HG02588 (cell line): ENCODE measurements around the gene NELFB.

Experiments used
- ATAC-seq: cut with Tn5 transposase; IDR thresholded peaks from one replicate; pipeline ENCODE4 v1.9.1; 2021; ENCODE audit warnings: mild to moderate bottlenecking, moderate library complexity; ENCODE audit not compliant: unreplicated experiment

The NELFB gene

DNA sequence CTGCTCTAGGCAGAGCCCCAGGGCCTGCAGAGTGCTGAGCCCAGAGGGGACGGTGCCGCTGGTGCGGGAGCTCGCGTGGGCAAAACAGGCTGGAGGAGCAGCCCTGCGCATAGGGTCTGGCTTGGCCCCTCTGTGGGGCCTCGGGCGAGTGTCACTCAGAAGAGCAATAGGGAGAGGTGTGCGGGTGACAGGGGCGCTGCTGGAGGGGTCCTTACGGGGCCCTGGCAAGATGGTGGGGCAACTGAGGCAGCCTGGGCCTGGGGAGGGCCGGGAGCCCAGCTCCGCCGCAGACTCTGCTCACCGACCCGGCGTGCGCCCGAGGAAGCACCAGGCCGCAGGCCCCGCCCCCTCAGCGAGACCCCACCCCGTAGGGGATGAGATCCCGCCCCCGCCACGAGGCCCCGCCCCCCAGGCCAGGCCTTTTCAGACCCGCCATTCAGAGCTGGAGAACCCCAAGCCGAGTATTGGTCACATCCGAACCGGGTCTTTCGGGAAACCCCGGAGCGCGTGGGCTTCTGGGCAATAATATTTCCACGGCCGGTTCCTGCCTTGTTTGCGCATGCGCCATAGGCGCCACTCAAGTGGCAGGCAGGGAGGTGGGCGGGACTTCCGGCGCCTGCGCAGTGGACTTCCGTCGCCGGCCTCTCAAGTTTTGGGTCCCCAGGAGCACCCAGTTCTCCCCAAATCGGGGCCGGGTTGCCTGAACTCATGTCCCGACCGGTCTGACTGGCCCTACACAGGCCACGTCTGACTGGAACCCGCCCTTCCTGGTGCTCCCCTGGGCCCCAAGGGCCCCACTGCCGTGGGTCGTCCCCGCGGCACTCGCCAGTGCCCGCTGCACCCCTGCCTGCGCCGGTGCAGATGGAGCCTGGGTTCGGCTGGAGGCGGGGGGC lies 31.8 kb upstream of the NELFB start:
- peak; percentile 67 for ATAC-seq

DNA sequence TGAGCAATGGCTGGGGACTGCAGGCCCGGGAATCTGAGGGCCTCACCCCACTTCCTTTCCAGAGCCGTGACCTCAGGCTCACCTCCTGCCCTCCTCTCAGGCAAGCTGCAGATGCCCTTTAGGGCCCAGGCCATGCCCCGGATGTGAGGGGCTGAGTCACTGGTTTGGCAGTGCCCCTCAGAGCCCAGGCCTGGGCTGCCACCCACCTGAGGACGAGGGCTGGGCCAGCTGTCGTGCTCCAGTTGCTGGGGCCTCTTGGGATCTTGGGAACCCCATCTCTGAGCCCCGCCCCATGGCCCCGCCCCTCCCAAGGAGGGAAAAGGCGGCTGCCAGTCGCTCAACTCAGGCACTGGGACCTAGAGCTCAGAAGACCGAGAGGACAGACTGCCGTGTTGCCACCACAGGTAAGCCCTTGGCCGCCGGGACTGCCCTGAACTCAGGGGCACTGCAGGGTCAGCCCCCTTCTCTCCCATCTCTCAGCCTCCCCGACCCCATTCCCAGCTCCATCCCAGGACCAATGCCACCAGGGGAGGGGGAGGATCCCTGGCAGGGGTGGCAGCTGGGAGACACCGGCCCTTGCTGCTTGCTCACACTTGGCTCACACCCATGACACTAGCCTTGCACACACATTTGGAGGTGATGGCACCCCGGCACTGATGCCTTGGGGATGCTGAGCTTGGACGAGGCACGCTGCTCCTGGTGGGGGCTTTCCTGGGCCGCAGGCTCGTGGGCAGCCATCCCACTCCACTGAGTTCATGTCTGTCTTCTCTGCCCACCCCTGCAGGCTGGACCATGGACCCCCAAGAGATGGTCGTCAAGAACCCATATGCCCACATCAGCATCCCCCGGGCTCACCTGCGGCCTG lies 30.1 kb upstream of the NELFB start, which contains the start of gene CYSRT1:
CYSRT1 (plus strand) TSS at position 345 of the 865 bp plus-strand sequence; CDS start at position 793, 448 bp downstream.
- ATAC-seq: no peak

DNA sequence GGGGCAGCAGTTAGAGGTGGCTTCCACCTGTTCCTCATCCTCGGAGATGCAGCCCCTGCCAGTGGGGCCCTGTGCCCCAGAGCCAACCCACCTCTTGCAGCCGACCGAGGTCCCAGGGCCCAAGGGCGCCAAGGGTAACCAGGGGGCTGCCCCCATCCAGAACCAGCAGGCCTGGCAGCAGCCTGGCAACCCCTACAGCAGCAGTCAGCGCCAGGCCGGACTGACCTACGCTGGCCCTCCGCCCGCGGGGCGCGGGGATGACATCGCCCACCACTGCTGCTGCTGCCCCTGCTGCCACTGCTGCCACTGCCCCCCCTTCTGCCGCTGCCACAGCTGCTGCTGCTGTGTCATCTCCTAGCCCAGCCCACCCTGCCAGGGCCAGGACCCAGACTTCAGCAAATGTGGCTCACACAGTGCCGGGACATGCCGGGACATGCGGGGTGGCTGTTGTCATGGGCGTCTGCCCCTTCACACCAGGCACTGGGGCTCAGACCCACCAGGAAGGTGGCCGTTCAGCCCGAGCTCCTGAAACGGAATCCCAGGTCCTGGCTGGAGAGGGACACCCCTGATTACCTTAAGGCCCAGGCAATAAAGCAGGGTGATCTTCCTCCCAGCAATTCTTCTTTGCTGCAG lies 29.3 kb upstream of the NELFB start:
- ATAC-seq: no peak

DNA sequence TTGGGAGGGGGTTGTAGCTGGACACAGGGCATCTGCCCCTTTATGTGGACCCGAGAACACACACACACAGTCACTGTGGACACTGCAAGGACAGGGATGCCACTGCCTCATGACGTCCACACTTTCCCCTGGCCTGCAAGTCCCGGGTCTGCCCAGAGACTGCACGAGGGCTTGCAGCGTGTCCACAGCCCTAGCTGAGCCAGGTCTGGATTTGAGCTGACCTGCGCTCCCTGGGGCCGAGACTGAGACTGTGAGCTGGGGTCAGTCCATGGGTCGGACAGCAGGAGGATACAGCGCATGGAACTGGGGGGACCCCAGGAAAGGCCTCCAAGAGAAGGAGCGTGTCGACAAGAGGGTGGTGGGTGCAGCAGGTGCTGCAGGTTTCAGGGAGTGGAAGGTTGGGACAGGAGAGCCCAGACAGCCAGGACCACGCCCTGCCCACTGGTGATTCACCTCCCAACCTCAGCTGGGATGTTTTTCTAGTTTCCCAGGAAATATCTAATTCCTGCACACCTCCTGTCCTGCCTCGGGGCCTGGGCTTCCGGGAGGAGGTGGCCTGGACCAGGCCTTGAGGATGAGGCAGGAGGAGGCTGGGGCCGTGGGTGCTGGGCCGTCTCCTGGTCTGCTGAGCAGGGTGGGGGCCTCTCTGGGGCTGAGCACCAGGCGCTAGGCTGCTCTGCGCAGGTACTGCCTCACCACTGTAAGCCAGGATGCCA lies 28.6 kb upstream of the NELFB start:
- ATAC-seq: no peak

DNA sequence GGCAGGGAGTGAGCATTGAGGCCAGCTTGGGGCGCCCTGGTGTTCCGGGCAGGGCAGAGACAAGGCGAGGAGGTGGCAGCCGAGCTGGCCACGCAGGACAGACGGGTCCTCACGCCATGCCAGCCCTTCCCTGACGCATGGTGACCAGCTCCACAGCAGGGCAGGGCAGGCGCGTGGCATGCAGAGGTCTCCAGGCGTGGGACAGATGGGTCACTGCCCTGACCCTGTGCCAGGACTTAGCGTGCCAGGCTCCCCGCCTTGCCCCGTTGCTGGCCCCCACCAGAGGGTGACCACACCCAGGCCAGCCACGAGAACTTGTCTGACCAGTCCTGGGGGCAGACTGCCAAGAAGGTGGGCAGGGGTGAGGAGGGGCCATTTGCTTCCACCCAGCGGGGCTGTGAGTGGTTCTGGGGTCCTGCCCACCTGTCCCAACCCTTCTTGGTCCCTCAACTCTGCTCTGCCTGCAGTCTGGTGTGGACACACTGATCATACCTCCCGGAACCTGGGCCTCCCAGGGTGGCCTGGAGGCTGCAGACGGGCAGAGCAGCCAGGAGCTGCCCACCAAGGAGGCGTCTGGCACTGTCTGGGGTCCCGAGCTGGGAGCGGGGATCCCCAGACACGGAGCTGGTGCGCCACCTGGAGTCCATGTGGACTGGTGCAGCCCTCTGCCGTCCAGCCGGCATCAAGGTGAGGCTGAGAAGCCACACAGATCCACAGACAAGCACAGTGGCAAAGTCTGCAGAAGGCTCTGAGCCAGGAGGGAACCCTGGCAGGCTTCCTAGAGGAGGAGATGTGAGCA lies 27.9 kb upstream of the NELFB start, which contains the start of gene RNF224:
RNF224 (plus strand) TSS at position 449 of the 799 bp plus-strand sequence. CDS start 834 bp downstream, outside the sequence.
- no peak for ATAC-seq

DNA sequence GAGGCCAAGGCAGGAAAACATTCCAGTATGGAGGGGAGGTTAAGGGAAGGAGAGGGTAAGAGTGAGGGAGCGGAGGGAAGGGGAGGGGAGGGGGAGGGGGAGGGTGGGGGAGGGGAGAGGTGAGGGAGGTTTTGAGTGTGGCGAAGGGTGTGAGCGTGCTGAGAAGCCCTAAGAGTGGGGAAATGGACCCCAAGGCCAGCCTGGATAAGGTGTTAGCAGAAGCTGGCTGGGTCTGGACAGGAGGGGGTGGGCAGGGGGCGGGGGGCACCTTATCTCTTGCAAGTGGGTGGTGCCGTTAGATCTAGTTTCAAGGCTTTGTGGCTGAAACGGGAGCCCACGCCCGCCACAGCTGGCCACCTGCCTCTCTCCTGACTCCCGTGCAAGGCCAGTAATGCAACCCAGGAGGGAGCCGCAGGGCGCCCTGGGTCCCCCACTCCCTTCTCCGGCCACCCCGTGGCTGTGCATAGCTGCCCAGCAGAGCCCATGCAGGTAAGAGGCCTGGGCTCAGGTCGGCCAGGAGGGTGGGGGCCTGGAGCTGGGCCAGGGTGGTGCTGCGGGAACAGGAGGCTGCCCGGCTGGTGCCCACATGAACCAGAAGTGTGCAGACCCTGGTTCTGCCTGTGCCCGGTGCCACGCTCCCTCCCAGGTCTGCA lies 27.1 kb upstream of the NELFB start:
- ATAC-seq: no peak

DNA sequence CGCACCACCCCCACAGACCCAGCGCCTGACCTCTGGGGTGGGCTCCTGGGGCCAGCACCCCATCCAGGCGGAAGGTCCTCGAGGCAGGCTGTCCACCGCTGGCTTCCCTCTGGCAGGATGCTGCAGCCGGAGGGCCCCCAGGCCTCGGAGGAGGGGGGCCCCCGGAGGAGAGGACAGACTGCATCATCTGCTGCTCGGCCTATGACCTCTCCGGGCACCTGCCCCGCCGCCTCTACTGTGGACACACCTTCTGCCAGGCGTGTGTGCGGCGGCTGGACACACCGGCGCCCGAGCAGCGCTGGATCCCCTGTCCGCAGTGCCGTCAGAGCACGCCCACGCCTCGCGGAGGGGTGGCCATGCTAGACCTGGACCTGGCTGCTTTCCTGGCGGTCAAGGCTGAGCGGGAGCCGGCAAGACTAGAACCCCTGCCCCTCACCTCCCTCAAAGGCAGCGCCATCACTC lies 26.6 kb upstream of the NELFB start:
- ATAC-seq: no peak

DNA sequence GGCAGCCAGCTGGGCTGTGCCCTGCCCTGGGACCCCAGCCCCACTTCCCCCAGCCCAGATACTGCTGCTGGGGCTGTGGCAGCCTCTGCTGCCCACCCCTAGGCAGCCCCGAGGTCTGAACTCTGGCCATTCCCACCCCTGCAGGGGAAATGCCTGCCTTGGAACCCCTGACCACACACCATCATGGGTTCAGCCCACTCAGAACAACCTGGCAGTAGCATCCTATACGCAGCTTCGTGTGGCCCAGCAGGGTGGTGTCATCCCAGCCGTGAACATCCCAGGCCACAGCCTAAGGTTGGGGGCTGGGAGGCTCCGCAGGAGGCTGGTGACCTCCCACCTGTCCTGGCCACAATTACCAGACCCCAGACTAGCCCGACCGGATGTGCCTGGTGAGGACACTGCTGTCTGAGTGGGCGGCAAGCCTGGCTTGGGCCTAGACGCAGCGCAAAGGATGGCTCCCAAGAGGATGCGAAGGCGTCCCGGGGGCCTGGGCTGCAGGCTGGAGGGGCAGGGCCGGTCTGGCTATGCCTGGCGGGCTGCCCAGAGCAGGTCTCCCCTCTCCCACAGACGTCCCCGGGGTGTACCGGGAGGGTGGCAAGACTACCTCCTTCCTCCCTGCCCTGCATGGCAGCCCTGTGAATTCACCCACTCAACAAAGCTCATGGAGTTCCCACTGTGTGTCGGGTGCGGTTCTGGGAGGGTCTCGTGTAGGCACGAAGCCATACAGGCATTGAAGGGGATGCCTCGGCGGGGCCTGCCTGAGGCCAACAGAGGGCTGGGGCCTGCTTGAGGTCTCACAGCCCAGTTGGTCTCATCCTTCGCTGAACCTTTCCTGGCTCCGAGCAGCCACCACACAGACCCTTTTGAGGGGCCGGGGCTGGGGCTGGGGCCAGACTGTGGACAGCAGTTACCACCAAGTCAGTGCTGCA lies 25.9 kb upstream of the NELFB start:
- no peak for ATAC-seq

DNA sequence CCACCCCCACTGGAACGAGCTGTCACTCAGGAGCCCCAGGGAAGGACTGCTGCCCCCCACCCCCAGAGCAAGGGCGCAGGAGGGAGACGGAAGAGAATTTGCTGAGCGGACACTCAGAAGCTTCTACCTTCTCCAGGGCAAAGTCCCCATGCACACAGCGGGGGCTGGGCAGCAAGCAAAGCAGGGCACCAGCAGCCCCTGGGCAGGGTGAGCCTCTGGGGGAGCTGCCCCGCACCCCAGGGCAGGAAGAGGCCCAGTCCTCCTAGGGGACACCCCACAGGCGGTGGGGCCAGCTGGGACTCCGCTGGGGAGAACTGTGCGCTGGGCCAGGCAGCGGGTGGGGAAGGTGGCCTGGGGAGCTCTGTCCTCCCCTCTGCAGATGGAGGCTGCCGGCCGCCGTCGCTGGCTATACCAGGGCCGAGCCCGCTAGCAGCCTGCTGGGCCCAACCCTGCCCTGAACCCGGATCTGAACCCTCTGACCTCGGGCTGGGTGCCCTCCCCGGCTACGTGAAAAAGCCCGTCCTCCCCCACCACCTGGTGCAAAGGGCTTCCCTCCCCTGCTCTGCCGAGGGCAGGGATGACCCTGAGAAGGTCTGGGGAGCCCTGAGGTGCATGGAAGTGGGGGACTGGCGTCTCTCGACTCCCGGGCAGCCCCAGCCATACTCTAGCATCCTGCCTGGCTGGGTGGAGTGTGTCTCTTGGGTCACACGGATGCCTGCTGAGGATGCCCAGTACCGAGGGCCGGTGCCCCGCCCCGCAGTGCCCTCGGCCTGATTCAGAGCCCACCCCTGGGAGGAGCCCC lies 25.0 kb upstream of the NELFB start:
- ATAC-seq: no peak

DNA sequence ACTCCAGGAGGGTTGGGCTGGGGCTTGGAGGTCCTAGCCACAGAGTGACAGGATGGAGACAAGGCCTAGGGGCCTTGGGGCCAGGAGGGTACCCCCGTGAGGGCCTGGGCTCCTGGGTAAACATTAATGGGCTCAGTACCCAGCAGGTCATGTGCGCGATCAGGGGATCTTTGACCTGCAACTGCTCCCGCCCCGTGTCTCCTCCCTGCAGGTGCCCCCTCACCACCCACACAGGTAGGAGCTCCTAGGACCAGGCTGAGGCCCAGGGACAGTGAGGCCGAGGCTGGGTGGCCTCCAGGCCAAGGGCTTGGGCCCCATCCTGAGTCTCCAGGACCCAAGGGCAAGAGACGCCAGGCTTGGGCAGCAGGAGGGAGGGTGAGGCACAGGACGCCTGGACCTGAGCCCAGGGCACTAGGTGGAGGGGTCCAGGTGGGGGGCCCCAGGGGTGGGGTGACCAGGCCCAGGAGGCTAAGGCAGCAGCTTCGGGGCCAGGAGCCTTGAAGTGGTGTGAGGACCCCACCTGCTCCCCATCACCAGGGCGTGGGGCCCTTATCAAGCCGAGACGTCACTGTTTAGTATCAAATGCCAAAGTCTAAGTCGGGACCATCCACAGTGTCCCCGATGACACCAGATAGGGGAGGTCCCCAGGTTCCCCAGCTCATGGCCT lies 24.3 kb upstream of the NELFB start, which contains the start of gene SLC34A3:
SLC34A3 (plus strand) TSS at position 197 of the 667 bp plus-strand sequence. CDS start 802 bp downstream, outside the sequence.
- ATAC-seq: no peak

DNA sequence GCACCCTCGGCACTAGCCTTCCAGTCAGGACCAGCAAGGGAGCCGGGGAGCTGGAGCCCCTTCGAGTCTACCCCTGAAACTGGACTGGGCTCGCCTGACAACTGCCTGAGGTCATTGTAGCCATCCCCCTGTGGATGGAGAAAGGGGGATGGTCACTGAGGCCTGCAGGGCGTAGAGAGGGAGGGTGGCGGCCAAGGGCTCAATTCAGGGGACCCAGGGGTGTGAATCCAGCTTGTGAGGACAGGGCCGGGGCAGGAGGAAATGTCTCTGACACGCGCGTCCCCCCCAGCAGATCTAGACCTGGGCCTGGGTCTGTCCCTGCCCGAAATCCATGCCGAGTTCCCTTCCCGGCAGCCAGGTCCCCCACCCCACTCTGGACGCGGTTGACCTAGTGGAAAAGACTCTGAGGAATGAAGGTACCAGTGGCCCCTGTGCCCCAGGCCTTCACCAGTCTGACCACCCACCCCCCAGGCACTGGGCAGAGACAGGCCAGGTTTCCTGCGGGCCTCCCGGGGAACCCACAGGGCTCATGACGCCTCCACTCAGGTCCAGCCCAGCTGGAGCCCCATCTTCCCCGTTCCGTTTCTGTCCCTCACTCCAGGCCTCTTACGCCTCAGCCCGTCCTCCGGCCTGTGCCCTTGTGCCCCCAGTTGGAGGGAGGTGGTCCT lies 23.6 kb upstream of the NELFB start:
- ATAC-seq: no peak

DNA sequence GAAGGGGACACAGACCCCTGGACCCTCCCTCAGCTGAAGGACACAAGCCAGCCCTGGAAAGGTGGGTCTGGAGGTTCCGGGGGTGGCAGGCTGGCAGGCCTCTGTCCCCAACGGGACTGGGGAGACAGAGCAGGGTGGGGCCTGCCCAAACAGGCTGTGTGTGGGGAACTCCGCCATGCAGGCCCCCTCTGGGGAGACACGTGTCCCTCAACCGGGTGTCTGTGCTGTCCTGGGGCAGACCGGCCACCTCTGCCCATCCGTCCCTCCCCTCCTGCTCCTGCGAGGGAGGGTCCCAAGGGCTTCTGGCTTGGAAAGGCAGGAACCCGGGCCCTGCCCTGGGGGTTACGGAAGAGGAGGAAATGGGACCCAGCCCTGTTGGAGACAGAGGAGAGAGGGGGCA lies 23.0 kb upstream of the NELFB start:
- ATAC-seq: no peak

DNA sequence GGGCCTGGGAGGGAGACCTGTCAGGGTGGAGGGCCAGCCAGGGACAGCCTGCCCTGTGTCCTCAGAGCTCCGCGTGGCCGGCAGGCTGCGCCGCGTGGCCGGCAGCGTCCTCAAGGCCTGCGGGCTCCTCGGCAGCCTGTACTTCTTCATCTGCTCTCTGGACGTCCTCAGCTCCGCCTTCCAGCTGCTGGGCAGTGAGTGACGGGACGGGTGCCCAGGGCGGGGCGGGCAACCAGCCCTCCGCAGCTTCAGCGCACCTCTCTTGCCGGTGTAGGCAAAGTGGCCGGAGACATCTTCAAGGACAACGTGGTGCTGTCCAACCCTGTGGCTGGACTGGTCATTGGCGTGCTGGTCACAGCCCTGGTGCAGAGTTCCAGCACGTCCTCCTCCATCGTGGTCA lies 22.6 kb upstream of the NELFB start:
- ATAC-seq: no peak

DNA sequence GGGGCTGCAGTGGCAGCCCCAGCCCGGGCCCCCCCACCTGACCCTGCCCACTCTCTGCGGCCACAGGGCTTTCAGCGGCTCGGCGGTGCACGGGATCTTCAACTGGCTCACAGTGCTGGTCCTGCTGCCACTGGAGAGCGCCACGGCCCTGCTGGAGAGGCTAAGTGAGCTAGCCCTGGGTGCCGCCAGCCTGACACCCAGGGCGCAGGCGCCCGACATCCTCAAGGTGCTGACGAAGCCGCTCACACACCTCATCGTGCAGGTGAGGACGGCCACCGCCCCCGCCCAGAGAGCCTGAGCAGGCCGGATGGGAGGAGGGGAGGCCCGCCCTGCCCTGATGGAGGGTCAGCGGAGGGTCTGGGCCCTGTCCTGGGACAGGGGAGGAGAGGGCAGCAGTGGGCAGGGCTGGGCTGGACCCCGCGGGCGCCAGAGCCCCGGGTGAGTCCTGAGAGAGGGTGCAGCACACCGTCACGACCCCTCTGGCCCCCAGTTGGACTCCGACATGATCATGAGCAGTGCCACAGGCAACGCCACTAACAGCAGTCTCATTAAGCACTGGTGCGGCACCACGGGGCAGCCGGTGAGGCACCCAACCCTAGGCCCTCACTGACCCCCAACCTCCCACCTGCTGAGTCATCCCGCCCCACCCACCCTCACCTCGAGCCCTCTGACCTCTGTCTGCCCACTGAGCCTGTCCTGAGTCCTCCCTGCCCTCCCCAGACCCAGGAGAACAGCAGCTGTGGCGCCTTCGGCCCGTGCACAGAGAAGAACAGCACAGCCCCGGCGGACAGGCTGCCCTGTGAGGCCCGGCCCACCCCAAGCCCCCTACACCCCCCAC lies 21.8 kb upstream of the NELFB start:
- ATAC-seq: no peak

DNA sequence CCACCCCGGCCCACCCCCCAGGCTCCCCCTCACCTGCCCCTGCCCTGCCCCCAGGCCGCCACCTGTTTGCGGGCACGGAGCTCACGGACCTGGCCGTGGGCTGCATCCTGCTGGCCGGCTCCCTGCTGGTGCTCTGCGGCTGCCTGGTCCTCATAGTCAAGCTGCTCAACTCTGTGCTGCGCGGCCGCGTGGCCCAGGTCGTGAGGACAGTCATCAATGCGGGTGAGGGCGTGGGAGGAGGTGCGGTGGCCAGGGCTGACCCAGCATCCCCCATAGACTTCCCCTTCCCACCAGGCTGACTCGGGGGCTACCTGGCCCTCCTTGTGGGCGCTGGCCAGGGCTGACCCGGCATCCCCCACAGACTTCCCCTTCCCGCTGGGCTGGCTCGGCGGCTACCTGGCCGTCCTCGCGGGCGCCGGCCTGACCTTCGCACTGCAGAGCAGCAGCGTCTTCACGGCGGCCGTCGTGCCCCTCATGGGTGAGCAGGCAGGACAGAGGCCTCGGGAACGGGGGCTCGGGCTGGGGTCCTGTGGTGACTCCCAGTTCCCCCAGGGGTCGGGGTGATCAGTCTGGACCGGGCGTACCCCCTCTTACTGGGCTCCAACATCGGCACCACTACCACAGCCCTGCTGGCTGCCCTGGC lies 21.0 kb upstream of the NELFB start:
- ATAC-seq: no peak
